Thoracic aorta (tissue), 2 donors: Measurements from ENCODE around the gene KAZN. TPM values are rescaled to one million over a fixed set of nuclear protein-coding genes. Genes with fewer than 3 reads are reported as not detected.

ENCODE experiments used
- ATAC-seq: fragments of 150-250 bp; one replicate; pipeline ENCODE4 v1.8.0; 2017; ENCODE audit warnings: low read depth; ENCODE audit not compliant: insufficient number of reproducible peaks, low FRiP score
- DNase-seq: peaks from one replicate; pipeline ENCODE4 v3.0.0-alpha.2; 2020; ENCODE audit warnings: low spot score
- H3K27ac ChIP-seq, 2 donors: fragments of 200-600 bp; sonication (generic); 1 replicate in 1 of 2; 2 replicates in 1 of 2; pipeline ENCODE4 v1.5.1; 2016; ENCODE audit warnings: mild to moderate bottlenecking in 2 of 2, moderate library complexity in 2 of 2
- H3K27me3 ChIP-seq: fragments of 200-600 bp; sonication (generic); replicated peaks from 2 replicates; pipeline ENCODE4 v1.6.0; 2016; ENCODE audit warnings: mild to moderate bottlenecking; ENCODE audit not compliant: insufficient read depth
- H3K36me3 ChIP-seq: fragments of 200-600 bp; sonication (generic); one replicate; pipeline ENCODE4 v1.5.1; 2016
- H3K4me1 ChIP-seq, 2 donors: fragments of 200-600 bp; sonication (generic); 1 replicate in 1 of 2; 2 replicates in 1 of 2; pipeline versions ENCODE4 v1.5.1 to v1.6.0; 2016; ENCODE audit warnings: low read depth in 2 of 2, mild to moderate bottlenecking in 1 of 2; ENCODE audit not compliant: control insufficient read depth in 1 of 2
- H3K4me3 ChIP-seq: fragments of 200-600 bp; sonication (generic); 2 replicates; pipeline ENCODE4 v1.5.1; 2016; ENCODE audit warnings: mild to moderate bottlenecking
- H3K9me3 ChIP-seq: fragments of 200-600 bp; sonication (generic); 2 replicates; pipeline ENCODE4 v1.5.1; 2016
- CTCF ChIP-seq: fragments of 200-600 bp; sonication (generic); IDR thresholded peaks from one replicate; pipeline ENCODE4 v1.5.1; 2019; ENCODE audit warnings: antibody characterized with exemption
- total RNA-seq, 2 donors: library from RNA; depleted of rRNA; stranded (reverse); fragments of >200 nt; gene quantifications; one replicate each; pipeline versions ENCODE4 v1.1.0 to v1.2.3, GENCODE V29; 2016

Gene KAZN
- total RNA-seq, 2 donors from 2014 or later = 17.4 to 30.3 TPM

- Histone ChIP-seq H3K4me1 (no peaks in the 10 kb centered on the region), H3K27ac (no peak overlapping the region), H3K27me3 (no peaks in the 10 kb centered on the region), H3K4me3 (no peak overlapping the region), H3K9me3 (no peaks in the 10 kb centered on the region), H3K36me3 (no peaks in the 10 kb centered on the region)
- no peak for TF ChIP-seq CTCF
- DNase-seq (no peak), ATAC-seq (no peak)
Measured at GRCh38 chr1:14733779-14734140, 135.3 kb downstream of the KAZN start.

DNA sequence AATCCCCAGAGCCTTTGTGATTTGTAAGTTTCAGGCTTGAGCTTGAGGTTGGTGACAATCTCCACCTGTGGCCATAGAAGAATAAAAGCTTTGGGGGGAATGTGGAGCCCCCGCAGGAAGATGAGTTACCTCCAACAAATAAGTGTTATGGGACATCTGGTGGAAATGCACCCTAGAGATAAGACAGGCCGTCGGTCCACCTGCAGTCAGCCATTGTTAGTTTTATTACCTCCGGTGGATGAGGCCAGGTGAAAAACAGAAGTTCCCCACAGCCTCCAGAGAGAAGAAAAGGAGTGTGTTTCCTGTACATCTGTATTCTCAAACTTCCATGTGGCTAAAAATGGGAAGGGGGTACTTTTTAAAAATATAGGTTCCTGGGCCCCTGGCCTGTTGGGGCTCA, 137.4 kb downstream of the KAZN start:
- Histone ChIP-seq H3K9me3 (no peaks in the 10 kb centered on the region), H3K27me3 (no peaks in the 10 kb centered on the region), H3K4me1 (no peaks in the 10 kb centered on the region), H3K36me3 (no peaks in the 10 kb centered on the region), H3K27ac (no peak overlapping the region), H3K4me3 (no peak overlapping the region)
- ATAC-seq (no peak), DNase-seq (no peak)
- no peak for TF ChIP-seq CTCF

DNA sequence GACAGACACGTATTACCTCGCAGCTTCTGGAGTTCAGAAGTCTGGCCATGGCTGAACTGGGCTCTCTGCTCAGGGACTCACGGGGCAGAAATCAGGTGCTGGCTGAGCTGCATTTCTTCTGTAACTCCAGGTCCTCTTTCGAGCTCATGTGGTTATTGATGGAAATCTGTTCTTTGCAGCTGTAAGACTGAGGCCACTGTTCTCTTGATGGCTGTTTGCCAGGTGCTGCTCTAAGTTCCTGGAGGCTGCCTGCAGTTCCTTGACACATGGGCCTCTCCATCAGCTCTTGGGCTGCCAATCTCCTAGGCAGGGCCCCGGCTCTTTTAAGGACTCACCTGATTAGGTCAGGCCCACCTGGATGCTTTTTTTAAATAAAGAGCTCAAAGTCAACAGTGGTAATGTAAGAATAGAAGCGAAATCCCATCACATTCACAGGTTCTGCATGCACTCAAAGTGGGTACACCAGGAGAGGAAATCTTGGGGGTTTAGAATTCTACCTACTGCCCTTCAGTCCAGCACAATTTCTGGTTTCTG, 139.1 kb downstream of the KAZN start:
- Histone ChIP-seq H3K4me1 (no peaks in the 10 kb centered on the region), H3K36me3 (no peaks in the 10 kb centered on the region), H3K4me3 (no peak overlapping the region), H3K27ac (no peak overlapping the region), H3K27me3 (no peaks in the 10 kb centered on the region), H3K9me3 (no peaks in the 10 kb centered on the region)
- ATAC-seq (no peak), DNase-seq (no peak)
- TF ChIP-seq CTCF = no peak

DNA sequence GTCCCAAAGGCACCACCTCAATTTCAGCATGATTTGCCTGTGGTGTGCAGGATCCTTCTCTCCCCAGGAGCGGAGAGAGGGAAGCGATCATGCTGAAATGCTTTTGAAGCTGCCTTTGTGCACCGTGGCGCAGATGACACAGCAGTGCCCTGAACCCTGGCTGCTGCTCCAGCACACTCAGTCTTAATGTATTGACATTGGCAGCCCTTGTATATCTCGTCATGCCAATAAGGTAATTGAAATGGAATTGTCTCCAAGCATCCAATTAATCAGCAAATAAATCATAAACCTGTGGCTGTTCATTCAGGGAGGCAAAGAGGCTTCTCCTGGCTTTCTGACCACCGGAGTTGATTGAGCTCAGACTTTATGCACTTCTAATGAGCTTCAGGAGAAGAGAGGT, 139.8 kb downstream of the KAZN start:
- H3K27ac ChIP-seq = no peak overlapping the region
- ATAC-seq (no peak), DNase-seq (no peak)
- no peaks in the 10 kb centered on the region for H3K9me3 ChIP-seq
- no peaks in the 10 kb centered on the region for H3K27me3 ChIP-seq
- H3K4me3 ChIP-seq = no peak overlapping the region
- H3K4me1 ChIP-seq = no peaks in the 10 kb centered on the region
- no peak for TF ChIP-seq CTCF
- no peaks in the 10 kb centered on the region for H3K36me3 ChIP-seq

- no peak for ATAC-seq
- H3K27ac ChIP-seq = no peak overlapping the region
- no peaks in the 10 kb centered on the region for H3K36me3 ChIP-seq
- DNase-seq = no peak
- H3K4me3 ChIP-seq = no peak overlapping the region
- no peaks in the 10 kb centered on the region for H3K27me3 ChIP-seq
- TF ChIP-seq CTCF = no peak
- H3K9me3 ChIP-seq = no peaks in the 10 kb centered on the region
- no peaks in the 10 kb centered on the region for H3K4me1 ChIP-seq
Measured at GRCh38 chr1:14738647-14739046, 140.2 kb downstream of the KAZN start.
